Limb (tissue), 2 donors: ENCODE results near the gene NUP210L.

Source experiments
- DNase-seq, 2 donors: peaks; one replicate each; pipeline ENCODE4 v3.0.0-alpha.2; 2016; ENCODE audit errors: extremely low spot score in 2 of 2

NUP210L gene

GRCh38 chr1:154154534-154155191 is at the start of gene NUP210L:
TSS of gene NUP210L (minus strand) at chr1:154155073.
- peak; percentile 10 to 72 for DNase-seq

GRCh38 chr1:154199563-154199879 is 44.6 kb upstream of the NUP210L start:
- DNase-seq = no peak

- peak in 1 of 2 donors; percentile 58 for DNase-seq
Observed at GRCh38 chr1:154198756-154199562, 44.1 kb upstream of the NUP210L start.

GRCh38 chr1:154193821-154194220 is 38.9 kb upstream of the NUP210L start:
- no peak for DNase-seq

- no peak for DNase-seq
Observed at GRCh38 chr1:154192476-154192875, 37.6 kb upstream of the NUP210L start.

GRCh38 chr1:154191990-154192461 is 37.2 kb upstream of the NUP210L start, which contains the start of gene TPM3:
TSS of gene TPM3 (minus strand) at chr1:154192100. CDS start at chr1:154192018, 82 bp downstream.
- DNase-seq = no peak

- DNase-seq = no peak
Observed at GRCh38 chr1:154190550-154190949, 35.7 kb upstream of the NUP210L start.

GRCh38 chr1:154186852-154187501 is 32.1 kb upstream of the NUP210L start:
- no peak for DNase-seq

- no peak for DNase-seq
Observed at GRCh38 chr1:154186177-154186576, 31.3 kb upstream of the NUP210L start.

- peak; percentile 95 to 98 for DNase-seq
Observed at GRCh38 chr1:154183046-154183915, 28.4 kb upstream of the NUP210L start.

- DNase-seq = peak; percentile 54 to 78
Observed at GRCh38 chr1:154182344-154183045, 27.6 kb upstream of the NUP210L start.

GRCh38 chr1:154181944-154182343 is 27.1 kb upstream of the NUP210L start:
- no peak for DNase-seq

- DNase-seq = no peak
Observed at GRCh38 chr1:154179946-154180687, 25.2 kb upstream of the NUP210L start.

GRCh38 chr1:154178911-154179811 is 24.3 kb upstream of the NUP210L start:
- no peak for DNase-seq

- no peak for DNase-seq
Observed at GRCh38 chr1:154178013-154178412, 23.1 kb upstream of the NUP210L start.

- peak in 1 of 2 donors; percentile 45 for DNase-seq
Observed at GRCh38 chr1:154176337-154176736, 21.5 kb upstream of the NUP210L start.

GRCh38 chr1:154174654-154175053 is 19.8 kb upstream of the NUP210L start:
- DNase-seq = no peak

GRCh38 chr1:154171880-154172279 is 17.0 kb upstream of the NUP210L start:
- no peak for DNase-seq

- DNase-seq = no peak
Observed at GRCh38 chr1:154171223-154171583, 16.3 kb upstream of the NUP210L start.
